ENCODE data around the gene FTCD. TPM values are rescaled to one million over a fixed set of nuclear protein-coding genes. Genes with fewer than 3 reads are reported as not detected.

The FTCD gene
- total and polyA plus RNA-seq, 2 of the 4 experiments (the other 2 are of a cell fraction), result 0.55 TPM; not detected in 1

- in situ Hi-C loops (cut with MboI; ENCODE audit: low sequenced_read_pairs), result no loop called here
- no peak overlapping the region for H2BK120ac ChIP-seq (ENCODE audit: low read depth, low read length)
- no peak for DNase-seq
- BruUV-seq (replicated peaks), result no TSS peak
- no peak overlapping the region for H4K5ac ChIP-seq (ENCODE audit: low read depth, low read length)
- ATAC-seq (ENCODE audit: low read depth), result no peak
- no peak overlapping the region for H2BK20ac ChIP-seq (ENCODE audit: low read depth, low read length)
- 97% methylated on average over 5 of the region's 10 CpGs; no CpG with 5 or more reads in 1 of the 2 experiments for WGBS, 2 experiments (ENCODE audit: extremely low coverage in 2 of 2, insufficient read length in 1 of 2)
- H3K56ac ChIP-seq (ENCODE audit: extremely low read depth, insufficient read depth, low read length), result no peak overlapping the region
- dilution Hi-C loops (cut with HindIII; ENCODE audit: low sequenced_read_pairs, unreplicated experiment), result no loop called here
- 0 out of 2 replicates have a peak, but pooled peaks cover 3% of the 10 kb centered on the region for H3K9me1 ChIP-seq (ENCODE audit: insufficient read depth, low read length)
- H3K4me1 ChIP-seq (ENCODE audit: control insufficient read depth, insufficient read depth, low read length), result no peaks in the 10 kb centered on the region
- no peaks in the 10 kb centered on the region for H3K79me1 ChIP-seq (ENCODE audit: low read depth in 1 of 2, low read length in 2 of 2)
- no peak overlapping the region for H2AFZ ChIP-seq (replicated peaks; ENCODE audit: low read length, poor library complexity)
- H4K91ac ChIP-seq (ENCODE audit: insufficient read depth, low read depth, low read length), result no peak overlapping the region
- no peak overlapping the region for H4K8ac ChIP-seq (ENCODE audit: low read depth in 2 of 2, low read length in 2 of 2)
- no peak for TF ChIP-seq MAFK (IDR thresholded peaks at IDR 0.05; ENCODE audit: low read depth, low read length)
- TF ChIP-seq CTCF (conservative IDR thresholded peaks at IDR 0.05; ENCODE audit: low read depth, low read length), result no peak
- no peak for TF ChIP-seq CEBPB (IDR thresholded peaks at IDR 0.05; ENCODE audit: low read depth, low read length)
- TF ChIP-seq BHLHE40 (IDR thresholded peaks at IDR 0.05; ENCODE audit: low read depth, low read length), result no peak
- no peak for TF ChIP-seq POLR2A (IDR thresholded peaks at IDR 0.05; ENCODE audit: low read depth, low read length)
- no peak for TF ChIP-seq RFX5 (IDR thresholded peaks at IDR 0.05; ENCODE audit: low read depth, low read length)
- no peak for TF ChIP-seq CHD1 (IDR thresholded peaks at IDR 0.05; ENCODE audit: low read depth, low read length)
- H3K9ac ChIP-seq (ENCODE audit: low read depth, low read length), result no peak overlapping the region
- H3K14ac ChIP-seq (replicated peaks; ENCODE audit: low read depth, low read length), result no peak overlapping the region
- ChIA-PET POLR2A (ENCODE audit: unreplicated experiment) (no interaction called here), CTCF (interaction anchor here (0.6 kb wide), 1 partner anchor 201 kb away, joined by 3 read pairs; no protein-coding TSS in a partner anchor)
- H4K20me1 ChIP-seq (ENCODE audit: insufficient read depth, low read length), result no peaks in the 10 kb centered on the region
- no peak overlapping the region for H2AK9ac ChIP-seq (replicated peaks; ENCODE audit: low read depth, low read length, poor library complexity)
- no peak overlapping the region for H2BK15ac ChIP-seq (ENCODE audit: low read depth, low read length)
- peaks cover 4% of the 10 kb centered on the region; the same call in 1 of the 2 replicates for H3K36me3 ChIP-seq (ENCODE audit: control insufficient read depth, insufficient read depth, low read length)
- intact Hi-C loops (cut with micrococcal nuclease), result no loop called here
- no peak overlapping the region for H3K4ac ChIP-seq (ENCODE audit: low read depth, low read length)
- H3K9me3 ChIP-seq (ENCODE audit: control insufficient read depth, insufficient read depth, low read length), result peaks cover 2% of the 10 kb centered on the region; the same call in 1 of the 2 replicates
- no peak overlapping the region for H3K4me2 ChIP-seq (ENCODE audit: low read depth, low read length)
- no peak overlapping the region for H2AK5ac ChIP-seq (ENCODE audit: low read depth, low read length)
- no peak overlapping the region for H2BK5ac ChIP-seq (ENCODE audit: low read depth, low read length, poor library complexity, severe bottlenecking)
- H3K27ac ChIP-seq (ENCODE audit: insufficient read depth, low read length), result no peak overlapping the region
- H3K27me3 ChIP-seq (ENCODE audit: control insufficient read depth, insufficient read depth, low read length), result no peaks in the 10 kb centered on the region
- no peak overlapping the region for H3K18ac ChIP-seq (ENCODE audit: low read depth, low read length)
- no peak overlapping the region for H3K23ac ChIP-seq (ENCODE audit: low read depth, low read length)
- H3K4me3 ChIP-seq (ENCODE audit: insufficient read depth, low read depth, low read length), result no peak overlapping the region
Measured at GRCh38 chr21:46158666-46159300, 3.4 kb upstream of the FTCD start.
